WTC11 (cell line): ENCODE measurements around the gene NPDC1.

ENCODE experiments used
- ZBTB21 ChIP-seq: sonication (generic); formaldehyde crosslinking; IDR thresholded peaks from 2 replicates; pipeline ENCODE4 v1.8.1; 2023; ENCODE audit warnings: mild to moderate bottlenecking, missing genetic modification reagents, borderline replicate concordance
- ZNF138 ChIP-seq: sonication (generic); formaldehyde crosslinking; conservative IDR thresholded peaks from 2 replicates; pipeline ENCODE4 v1.8.1; 2022; ENCODE audit warnings: mild to moderate bottlenecking, moderate library complexity, missing genetic modification reagents
- TF ChIP-seq, protein P1 (sequence below): fragments of 200-600 bp; IDR thresholded peaks from 2 replicates; pipeline ENCODE4 v1.8.0; 2022; ENCODE audit warnings: antibody characterized with exemption
- TF ChIP-seq, protein P2 (sequence below): sonication (generic); formaldehyde crosslinking; IDR thresholded peaks from 2 replicates; pipeline ENCODE4 v1.8.1; 2023; ENCODE audit warnings: mild to moderate bottlenecking, missing genetic modification reagents, moderate library complexity

DNA sequence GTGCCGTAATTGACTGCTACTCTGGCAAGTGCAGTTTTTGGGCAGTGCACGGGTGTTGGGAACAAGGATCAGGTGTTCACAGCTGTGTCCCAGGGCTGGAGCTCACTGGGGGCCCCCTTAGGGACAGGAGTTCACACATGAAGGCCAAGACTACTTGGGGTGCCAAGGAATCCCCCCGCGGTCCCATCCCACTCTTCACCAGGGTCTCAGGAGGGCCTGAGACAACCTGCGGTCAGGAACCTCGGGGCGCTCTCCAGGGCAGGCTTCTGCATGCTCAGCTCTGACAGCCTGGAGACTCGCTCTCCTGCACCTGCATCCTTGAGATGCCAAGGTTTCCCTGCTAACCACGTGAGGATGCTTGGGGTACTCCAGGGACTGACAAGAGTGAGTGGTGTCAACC is 38.5 kb upstream of the NPDC1 start:
- TF ChIP-seq, protein P1, sequence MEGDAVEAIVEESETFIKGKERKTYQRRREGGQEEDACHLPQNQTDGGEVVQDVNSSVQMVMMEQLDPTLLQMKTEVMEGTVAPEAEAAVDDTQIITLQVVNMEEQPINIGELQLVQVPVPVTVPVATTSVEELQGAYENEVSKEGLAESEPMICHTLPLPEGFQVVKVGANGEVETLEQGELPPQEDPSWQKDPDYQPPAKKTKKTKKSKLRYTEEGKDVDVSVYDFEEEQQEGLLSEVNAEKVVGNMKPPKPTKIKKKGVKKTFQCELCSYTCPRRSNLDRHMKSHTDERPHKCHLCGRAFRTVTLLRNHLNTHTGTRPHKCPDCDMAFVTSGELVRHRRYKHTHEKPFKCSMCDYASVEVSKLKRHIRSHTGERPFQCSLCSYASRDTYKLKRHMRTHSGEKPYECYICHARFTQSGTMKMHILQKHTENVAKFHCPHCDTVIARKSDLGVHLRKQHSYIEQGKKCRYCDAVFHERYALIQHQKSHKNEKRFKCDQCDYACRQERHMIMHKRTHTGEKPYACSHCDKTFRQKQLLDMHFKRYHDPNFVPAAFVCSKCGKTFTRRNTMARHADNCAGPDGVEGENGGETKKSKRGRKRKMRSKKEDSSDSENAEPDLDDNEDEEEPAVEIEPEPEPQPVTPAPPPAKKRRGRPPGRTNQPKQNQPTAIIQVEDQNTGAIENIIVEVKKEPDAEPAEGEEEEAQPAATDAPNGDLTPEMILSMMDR, result no peak
- TF ChIP-seq ZBTB21, result no peak
- TF ChIP-seq ZNF138 (CRISPR knock-in tag), result no peak
- TF ChIP-seq, protein P2, sequence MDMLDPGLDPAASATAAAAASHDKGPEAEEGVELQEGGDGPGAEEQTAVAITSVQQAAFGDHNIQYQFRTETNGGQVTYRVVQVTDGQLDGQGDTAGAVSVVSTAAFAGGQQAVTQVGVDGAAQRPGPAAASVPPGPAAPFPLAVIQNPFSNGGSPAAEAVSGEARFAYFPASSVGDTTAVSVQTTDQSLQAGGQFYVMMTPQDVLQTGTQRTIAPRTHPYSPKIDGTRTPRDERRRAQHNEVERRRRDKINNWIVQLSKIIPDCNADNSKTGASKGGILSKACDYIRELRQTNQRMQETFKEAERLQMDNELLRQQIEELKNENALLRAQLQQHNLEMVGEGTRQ, result no peak
